OCI-LY3 (cell line): ENCODE measurements around the gene KBTBD4.

Source experiments
- H2AFZ ChIP-seq: fragments of 200-600, 300-600 bp; shearing (Covaris generic); 2 replicates; pipeline ENCODE4 v1.6.0; 2014; ENCODE audit warnings: antibody characterized with exemption, low read depth, low read length
- H3K27ac ChIP-seq: fragments of 200-600, 300-600 bp; sonication (generic); 2 replicates; pipeline ENCODE4 v1.5.1; 2014; ENCODE audit warnings: mild to moderate bottlenecking, low read length, moderate library complexity, mixed read lengths
- H3K27me3 ChIP-seq: fragments of 200-600, 300-600 bp; sonication (generic); 2 replicates; pipeline ENCODE4 v1.6.1; 2014; ENCODE audit warnings: low read depth, low read length, mixed read lengths
- H3K36me3 ChIP-seq: fragments of 200-600, 300-600 bp; sonication (generic); replicated peaks from 2 replicates; pipeline ENCODE3; 2014; ENCODE audit warnings: low read depth, low read length, mixed read lengths
- H3K4me1 ChIP-seq: fragments of 300-600, 200-600 bp; sonication (generic); 2 replicates; pipeline ENCODE4 v1.6.1; 2014; ENCODE audit warnings: low read length, mixed read lengths
- H3K4me2 ChIP-seq: fragments of 200-600, 300-600 bp; sonication (generic); 2 replicates; pipeline ENCODE4 v1.6.1; 2014; ENCODE audit warnings: low read length, mixed read lengths
- H3K4me3 ChIP-seq: fragments of 300-600, 200-600 bp; sonication (generic); 2 replicates; pipeline ENCODE4 v1.5.1; 2014; ENCODE audit warnings: antibody characterized with exemption, mild to moderate bottlenecking, low read length, moderate library complexity
- H3K79me2 ChIP-seq: fragments of 300-600, 200-600 bp; shearing (Covaris generic); 2 replicates; pipeline ENCODE4 v1.6.1; 2014; ENCODE audit warnings: mild to moderate bottlenecking, low read length, mixed read lengths
- H3K9ac ChIP-seq: fragments of 300-600, 200-600 bp; shearing (Covaris generic); 2 replicates; pipeline ENCODE4 v1.6.0; 2014; ENCODE audit warnings: mild to moderate bottlenecking, low read length, moderate library complexity
- H3K9me3 ChIP-seq: fragments of 200-600, 300-600 bp; shearing (Covaris generic); 2 replicates; pipeline ENCODE4 v1.6.1; 2014; ENCODE audit warnings: low read length, mixed read lengths; ENCODE audit not compliant: insufficient read depth
- H4K20me1 ChIP-seq: fragments of 200-600, 300-600 bp; sonication (generic); 2 replicates; pipeline ENCODE4 v1.6.1; 2016; ENCODE audit warnings: low read length, mixed read lengths; ENCODE audit not compliant: insufficient read depth
- EZH2phosphoT487 ChIP-seq: fragments of 200-600 bp; shearing (Covaris generic); IDR thresholded peaks from 2 replicates; pipeline ENCODE4 v1.6.1; 2018; ENCODE audit warnings: antibody characterized with exemption, mixed run types, low read depth
- TF ChIP-seq, protein P1 (sequence below): fragments of 200-600, 300-600 bp; sonication (generic); IDR thresholded peaks from 2 replicates; pipeline ENCODE4 v1.5.1; 2014; ENCODE audit warnings: antibody characterized with exemption, low read length, low read depth

The KBTBD4 gene

DNA sequence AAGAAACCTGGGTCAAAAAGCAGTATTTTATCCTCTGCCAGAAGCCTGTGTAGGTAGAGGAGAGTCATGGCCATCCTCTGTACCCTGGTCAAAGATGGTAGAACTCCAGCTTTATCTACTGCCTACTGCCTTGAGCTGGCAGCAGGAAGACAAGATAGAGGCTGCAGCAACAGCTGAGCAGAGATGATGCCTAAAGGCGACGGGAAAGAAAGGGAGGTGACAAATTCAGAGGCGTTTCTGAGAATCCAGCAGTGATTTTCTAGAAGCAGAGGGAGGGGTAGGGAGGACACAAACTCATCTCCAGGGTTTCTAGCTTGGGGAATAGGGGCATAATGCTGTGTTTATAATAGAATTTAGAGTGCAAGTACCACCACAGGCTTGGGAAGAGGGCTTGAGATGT is 30.9 kb upstream of the KBTBD4 start:
- H3K4me1 ChIP-seq = peaks cover 15% of the 10 kb centered on the region
- peaks cover 7% of the 10 kb centered on the region for H3K36me3 ChIP-seq

DNA sequence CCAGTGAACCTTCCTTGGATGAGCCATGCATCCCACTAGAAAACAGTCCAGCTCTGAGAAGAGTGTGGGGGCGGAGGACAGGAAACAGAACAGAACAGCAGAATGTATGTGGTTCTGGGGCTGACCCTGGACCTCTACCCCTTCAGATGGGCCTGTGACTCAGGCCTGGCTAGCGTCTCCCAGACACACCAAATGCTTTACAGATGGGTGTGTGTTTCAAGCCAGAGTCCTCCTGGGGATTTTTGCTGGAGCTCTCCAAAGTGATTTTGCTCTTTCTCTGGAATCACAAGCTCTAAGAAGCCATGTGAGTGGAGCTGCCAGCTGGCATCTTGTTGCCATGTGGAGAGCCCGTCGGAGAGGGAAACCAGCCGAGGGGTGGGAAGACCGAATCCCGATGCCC is 28.6 kb upstream of the KBTBD4 start:
- no peak overlapping the region for H3K4me2 ChIP-seq
- peaks cover 15% of the 10 kb centered on the region for H3K4me1 ChIP-seq
- TF ChIP-seq, protein P1, sequence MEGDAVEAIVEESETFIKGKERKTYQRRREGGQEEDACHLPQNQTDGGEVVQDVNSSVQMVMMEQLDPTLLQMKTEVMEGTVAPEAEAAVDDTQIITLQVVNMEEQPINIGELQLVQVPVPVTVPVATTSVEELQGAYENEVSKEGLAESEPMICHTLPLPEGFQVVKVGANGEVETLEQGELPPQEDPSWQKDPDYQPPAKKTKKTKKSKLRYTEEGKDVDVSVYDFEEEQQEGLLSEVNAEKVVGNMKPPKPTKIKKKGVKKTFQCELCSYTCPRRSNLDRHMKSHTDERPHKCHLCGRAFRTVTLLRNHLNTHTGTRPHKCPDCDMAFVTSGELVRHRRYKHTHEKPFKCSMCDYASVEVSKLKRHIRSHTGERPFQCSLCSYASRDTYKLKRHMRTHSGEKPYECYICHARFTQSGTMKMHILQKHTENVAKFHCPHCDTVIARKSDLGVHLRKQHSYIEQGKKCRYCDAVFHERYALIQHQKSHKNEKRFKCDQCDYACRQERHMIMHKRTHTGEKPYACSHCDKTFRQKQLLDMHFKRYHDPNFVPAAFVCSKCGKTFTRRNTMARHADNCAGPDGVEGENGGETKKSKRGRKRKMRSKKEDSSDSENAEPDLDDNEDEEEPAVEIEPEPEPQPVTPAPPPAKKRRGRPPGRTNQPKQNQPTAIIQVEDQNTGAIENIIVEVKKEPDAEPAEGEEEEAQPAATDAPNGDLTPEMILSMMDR = no peak
- TF ChIP-seq EZH2phosphoT487 = no peak
- no peaks in the 10 kb centered on the region for H3K27me3 ChIP-seq
- H2AFZ ChIP-seq = no peak overlapping the region
- H3K4me3 ChIP-seq = no peak overlapping the region
- H3K36me3 ChIP-seq = peaks cover 7% of the 10 kb centered on the region
- H3K79me2 ChIP-seq = no peaks in the 10 kb centered on the region
- H3K9ac ChIP-seq = no peak overlapping the region
- no peaks in the 10 kb centered on the region for H3K9me3 ChIP-seq
- H3K27ac ChIP-seq = no peak overlapping the region
- H4K20me1 ChIP-seq = no peaks in the 10 kb centered on the region

More for the DNA sequence above, 30.9 kb upstream of the KBTBD4 start:
- no peaks in the 10 kb centered on the region for H3K27me3 ChIP-seq
- TF ChIP-seq, protein P1 = no peak
- TF ChIP-seq EZH2phosphoT487 = no peak
- no peak overlapping the region for H3K4me3 ChIP-seq
- H3K9ac ChIP-seq = no peak overlapping the region
- no peak overlapping the region for H3K4me2 ChIP-seq
- H3K79me2 ChIP-seq = no peaks in the 10 kb centered on the region
- H3K27ac ChIP-seq = no peak overlapping the region
- no peaks in the 10 kb centered on the region for H3K9me3 ChIP-seq
- no peaks in the 10 kb centered on the region for H4K20me1 ChIP-seq
- H2AFZ ChIP-seq = no peak overlapping the region

DNA sequence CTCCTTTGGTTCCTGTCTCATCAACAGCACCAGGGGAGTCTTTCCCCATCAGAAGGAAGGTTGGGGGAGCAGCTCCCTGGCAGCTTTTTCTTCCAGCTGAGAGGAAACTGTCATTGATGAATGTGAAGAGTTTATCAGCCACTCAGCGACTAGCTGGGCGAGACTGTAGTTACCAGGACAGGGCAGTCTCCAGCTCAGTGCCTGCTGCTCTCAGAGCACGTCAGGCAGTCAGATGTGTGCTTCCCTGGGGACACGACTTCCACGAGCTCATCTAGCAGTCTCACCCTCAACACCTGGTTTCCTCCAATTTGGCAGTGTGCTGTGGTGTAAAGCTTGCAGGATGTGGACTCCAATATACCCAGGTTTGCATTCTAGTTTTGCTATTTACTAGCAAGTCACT is 28.0 kb upstream of the KBTBD4 start:
- TF ChIP-seq, protein P1 = no peak
- no peak for TF ChIP-seq EZH2phosphoT487
- no peak overlapping the region for H3K9ac ChIP-seq

DNA sequence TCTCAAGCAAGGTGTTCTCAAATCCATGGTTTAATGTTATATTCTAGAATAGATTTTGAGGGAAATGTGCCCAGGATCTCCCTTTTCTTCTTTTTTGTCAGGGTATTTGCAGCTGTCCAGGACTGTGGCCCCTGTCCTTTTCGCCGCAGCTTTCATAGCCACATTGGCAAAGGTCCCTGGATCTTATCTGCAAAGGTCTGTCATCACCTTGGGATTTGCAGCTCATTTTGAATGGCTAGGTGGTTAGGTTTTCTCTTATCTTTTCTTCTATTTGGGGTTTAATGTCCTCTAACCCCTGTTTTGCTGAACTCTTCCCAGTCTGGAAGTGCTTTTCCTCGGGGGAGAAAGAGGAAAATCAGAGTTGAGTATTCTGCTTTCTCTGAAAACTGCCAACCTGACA is 27.2 kb upstream of the KBTBD4 start:
- no peaks in the 10 kb centered on the region for H3K27me3 ChIP-seq
- no peaks in the 10 kb centered on the region for H3K79me2 ChIP-seq
- no peaks in the 10 kb centered on the region for H3K9me3 ChIP-seq
- no peaks in the 10 kb centered on the region for H4K20me1 ChIP-seq
- no peak overlapping the region for H3K4me3 ChIP-seq
- H3K9ac ChIP-seq = no peak overlapping the region
- no peak overlapping the region for H2AFZ ChIP-seq
- H3K4me1 ChIP-seq = no peaks in the 10 kb centered on the region; the same call in 1 of the 2 replicates
- no peak overlapping the region for H3K4me2 ChIP-seq
- TF ChIP-seq EZH2phosphoT487 = no peak
- TF ChIP-seq, protein P1 = no peak
- no peak overlapping the region for H3K27ac ChIP-seq
- H3K36me3 ChIP-seq = peaks cover 4% of the 10 kb centered on the region

More for the DNA sequence above, 28.0 kb upstream of the KBTBD4 start:
- peaks cover 8% of the 10 kb centered on the region for H3K4me1 ChIP-seq
- H3K4me3 ChIP-seq = no peak overlapping the region
- H3K27ac ChIP-seq = no peak overlapping the region
- H4K20me1 ChIP-seq = no peaks in the 10 kb centered on the region
- H3K9me3 ChIP-seq = no peaks in the 10 kb centered on the region
- H3K27me3 ChIP-seq = no peaks in the 10 kb centered on the region
- no peaks in the 10 kb centered on the region for H3K79me2 ChIP-seq
- peaks cover 7% of the 10 kb centered on the region for H3K36me3 ChIP-seq
- no peak overlapping the region for H2AFZ ChIP-seq
- no peak overlapping the region for H3K4me2 ChIP-seq
